ENCODE measurements around the gene KCNS3.

KCNS3 gene

DNA sequence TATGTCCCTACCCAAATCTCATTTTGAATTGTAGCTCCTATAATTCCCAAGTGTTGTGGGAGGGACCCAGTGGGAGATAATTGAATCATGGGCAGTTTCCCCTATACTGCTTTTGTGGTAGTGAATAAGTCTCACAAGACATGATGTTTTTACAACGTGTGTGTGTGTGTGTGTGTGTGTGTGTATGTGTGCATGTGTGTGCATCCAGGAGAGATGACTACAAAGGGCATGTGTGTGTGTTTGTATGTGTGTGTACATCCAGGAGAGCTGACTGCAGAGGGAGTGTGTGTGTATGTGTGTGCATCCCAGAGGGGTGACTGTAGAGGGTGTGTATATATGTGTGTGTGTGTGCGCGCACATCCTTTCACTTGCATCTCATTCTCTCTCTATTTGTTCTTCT is 86.7 kb downstream of the KCNS3 start:
- no peak overlapping the region for H3K4me3 ChIP-seq (ENCODE audit: insufficient read depth, low read length, poor library complexity, severe bottlenecking)
- no peak overlapping the region for H3K9ac ChIP-seq (ENCODE audit: low read length)
- no peaks in the 10 kb centered on the region for H3K9me3 ChIP-seq (ENCODE audit: insufficient read depth, low read length)
- H2AFZ ChIP-seq (ENCODE audit: low read depth, low read length, severe bottlenecking): no peak overlapping the region
- TF ChIP-seq EZH2phosphoT487 (conservative IDR thresholded peaks at IDR 0.05; ENCODE audit: low read length) (no peak), CTCF (IDR thresholded peaks at IDR 0.05; ENCODE audit: insufficient read depth, low read length, poor library complexity, severe bottlenecking) (no peak)
- no peaks in the 10 kb centered on the region for H3F3A ChIP-seq (ENCODE audit: insufficient read depth)
- H4K20me1 ChIP-seq (ENCODE audit: low read depth, low read length): no peaks in the 10 kb centered on the region
- H3K27me3 ChIP-seq (ENCODE audit: low read length): no peaks in the 10 kb centered on the region
- H3K4me2 ChIP-seq (ENCODE audit: low read depth, low read length, poor library complexity, severe bottlenecking): no peak overlapping the region
- no peaks in the 10 kb centered on the region for H3K36me3 ChIP-seq (ENCODE audit: low read length)
- H3K79me2 ChIP-seq (ENCODE audit: insufficient read depth, low read length): no peaks in the 10 kb centered on the region
- no peak overlapping the region for H3K27ac ChIP-seq (ENCODE audit: low read depth, low read length)
- H3K9me2 ChIP-seq (replicated peaks; ENCODE audit: insufficient read depth, low read length): no peaks in the 10 kb centered on the region

- Histone ChIP-seq H3K9ac (ENCODE audit: low read length) (no peak overlapping the region), H4K20me1 (ENCODE audit: low read depth, low read length) (no peaks in the 10 kb centered on the region), H3K27me3 (ENCODE audit: low read length) (no peaks in the 10 kb centered on the region), H3K27ac (ENCODE audit: low read depth, low read length) (no peak overlapping the region), H3K4me3 (ENCODE audit: insufficient read depth, low read length, poor library complexity, severe bottlenecking) (no peak overlapping the region), H3K4me2 (ENCODE audit: low read depth, low read length, poor library complexity, severe bottlenecking) (no peak overlapping the region), H3K79me2 (ENCODE audit: insufficient read depth, low read length) (no peaks in the 10 kb centered on the region), H3K9me2 (replicated peaks; ENCODE audit: insufficient read depth, low read length) (no peaks in the 10 kb centered on the region), H3K36me3 (ENCODE audit: low read length) (no peaks in the 10 kb centered on the region), H3F3A (ENCODE audit: insufficient read depth) (no peaks in the 10 kb centered on the region), H2AFZ (ENCODE audit: low read depth, low read length, severe bottlenecking) (no peak overlapping the region), H3K9me3 (ENCODE audit: insufficient read depth, low read length) (no peaks in the 10 kb centered on the region)
- TF ChIP-seq EZH2phosphoT487 (conservative IDR thresholded peaks at IDR 0.05; ENCODE audit: low read length): no peak
- TF ChIP-seq CTCF (IDR thresholded peaks at IDR 0.05; ENCODE audit: insufficient read depth, low read length, poor library complexity, severe bottlenecking): no peak
Observed at GRCh38 chr2:17966798-17967197, 88.3 kb downstream of the KCNS3 start.

- Histone ChIP-seq H3K79me2 (ENCODE audit: insufficient read depth, low read length) (no peaks in the 10 kb centered on the region), H4K20me1 (ENCODE audit: low read depth, low read length) (no peaks in the 10 kb centered on the region), H3K9me3 (ENCODE audit: insufficient read depth, low read length) (no peaks in the 10 kb centered on the region), H3K9ac (ENCODE audit: low read length) (no peak overlapping the region), H3K27me3 (ENCODE audit: low read length) (no peaks in the 10 kb centered on the region), H3K4me3 (ENCODE audit: insufficient read depth, low read length, poor library complexity, severe bottlenecking) (no peak overlapping the region), H3K27ac (ENCODE audit: low read depth, low read length) (no peak overlapping the region), H3F3A (ENCODE audit: insufficient read depth) (no peaks in the 10 kb centered on the region), H3K9me2 (replicated peaks; ENCODE audit: insufficient read depth, low read length) (no peaks in the 10 kb centered on the region), H2AFZ (ENCODE audit: low read depth, low read length, severe bottlenecking) (no peak overlapping the region), H3K36me3 (ENCODE audit: low read length) (no peaks in the 10 kb centered on the region), H3K4me2 (ENCODE audit: low read depth, low read length, poor library complexity, severe bottlenecking) (no peak overlapping the region)
- TF ChIP-seq CTCF (IDR thresholded peaks at IDR 0.05; ENCODE audit: insufficient read depth, low read length, poor library complexity, severe bottlenecking) (no peak), EZH2phosphoT487 (conservative IDR thresholded peaks at IDR 0.05; ENCODE audit: low read length) (no peak)
Observed at GRCh38 chr2:17969661-17970060, 91.2 kb downstream of the KCNS3 start.

All from SU-DHL-6 (cell line).